ENCODE measurements around the gene RNF25. TPM values are rescaled to one million over a fixed set of nuclear protein-coding genes. Genes with fewer than 3 reads are reported as not detected.
A peak's percentile ranks its signal among the peaks of the same experiment; 100 is the strongest.

RNF25 gene
- total RNA-seq, 1 donor from 2014 or later = 44.7 TPM

- peak overlapping the region; percentile 86 for H3K27ac Mint-ChIP-seq (ENCODE audit: unreplicated experiment)
- FAIRE-seq = no peak
- H3K79me2 ChIP-seq (ENCODE audit: insufficient read depth, low read length) = peaks cover 45% of the 10 kb centered on the region
Measured at GRCh38 chr2:218711550-218711929, 39.7 kb upstream of the RNF25 start.

GRCh38 chr2:218710687-218711549, 39.1 kb upstream of the RNF25 start, which contains the start of gene TTLL4:
TSS of gene TTLL4 (plus strand) at chr2:218710835. CDS start at chr2:218737677, 26,842 bp downstream.
- H3K4me1 ChIP-seq (ENCODE audit: insufficient read depth, low read length) = no peaks in the 10 kb centered on the region
- peak within 1 kb of the TSS; percentile 86 for H3K27ac Mint-ChIP-seq (ENCODE audit: unreplicated experiment)
- peaks cover 6% of the 10 kb centered on the region for H3K36me3 Mint-ChIP-seq (ENCODE audit: low read depth, unreplicated experiment)
- TF ChIP-seq EZH2 (IDR thresholded peaks at IDR 0.05; ENCODE audit: insufficient read depth, low read length) (no peak), CTCF (IDR thresholded peaks at IDR 0.05; ENCODE audit: insufficient read depth, low read depth, low read length) (peak; percentile 41)
- no peaks in the 10 kb centered on the region for H3K9me3 Mint-ChIP-seq (ENCODE audit: unreplicated experiment)
- DNase-seq (ENCODE audit: low read depth) = peak; percentile 79
- H3K4me1 Mint-ChIP-seq (ENCODE audit: low read depth, unreplicated experiment) = peaks cover 6% of the 10 kb centered on the region
- H3K27me3 Mint-ChIP-seq (ENCODE audit: low read depth, unreplicated experiment) = no peaks in the 10 kb centered on the region
- H3K4me2 ChIP-seq (ENCODE audit: low read length) = peak within 1 kb of the TSS; percentile 88
- peak within 1 kb of the TSS; percentile 82 for H3K4me3 ChIP-seq (ENCODE audit: insufficient read depth, low read depth, low read length)
- FAIRE-seq = peak; percentile 37
- peak within 1 kb of the TSS; percentile 77 for H3K27ac ChIP-seq (ENCODE audit: low read depth, low read length)
- no peaks in the 10 kb centered on the region for H3K36me3 ChIP-seq (ENCODE audit: insufficient read depth, low read length)
- H4K20me1 ChIP-seq (ENCODE audit: insufficient read depth, low read length) = peaks cover 13% of the 10 kb centered on the region
- H2AFZ ChIP-seq (ENCODE audit: low read depth, low read length) = peak within 1 kb of the TSS; percentile 83
- no peaks in the 10 kb centered on the region for H3K9me3 ChIP-seq (ENCODE audit: insufficient read depth, low read depth, low read length)
- H3K9ac ChIP-seq (ENCODE audit: low read length) = peak within 1 kb of the TSS; percentile 89
- peak within 1 kb of the TSS; percentile 98 for H3K4me3 Mint-ChIP-seq (ENCODE audit: unreplicated experiment)
- H3K79me2 ChIP-seq (ENCODE audit: insufficient read depth, low read length) = peaks cover 44% of the 10 kb centered on the region
- H3K27me3 ChIP-seq (ENCODE audit: insufficient read depth, low read length) = no peaks in the 10 kb centered on the region

More at GRCh38 chr2:218711550-218711929, 39.7 kb upstream of the RNF25 start:
- peak overlapping the region; percentile 77 for H3K27ac ChIP-seq (ENCODE audit: low read depth, low read length)
- Mint-ChIP-seq H3K4me1 (ENCODE audit: low read depth, unreplicated experiment) (peaks cover 6% of the 10 kb centered on the region), H3K36me3 (ENCODE audit: low read depth, unreplicated experiment) (peaks cover 7% of the 10 kb centered on the region), H3K27me3 (ENCODE audit: low read depth, unreplicated experiment) (no peaks in the 10 kb centered on the region), H3K9me3 (ENCODE audit: unreplicated experiment) (no peaks in the 10 kb centered on the region), H3K4me3 (ENCODE audit: unreplicated experiment) (peak overlapping the region; percentile 98)
- TF ChIP-seq CTCF (IDR thresholded peaks at IDR 0.05; ENCODE audit: insufficient read depth, low read depth, low read length) (no peak), EZH2 (IDR thresholded peaks at IDR 0.05; ENCODE audit: insufficient read depth, low read length) (no peak)
- H3K36me3 ChIP-seq (ENCODE audit: insufficient read depth, low read length) = no peaks in the 10 kb centered on the region
- no peaks in the 10 kb centered on the region for H3K9me3 ChIP-seq (ENCODE audit: insufficient read depth, low read depth, low read length)
- DNase-seq (ENCODE audit: low read depth) = peak; percentile 65
- H2AFZ ChIP-seq (ENCODE audit: low read depth, low read length) = peak overlapping the region; percentile 79
- H3K27me3 ChIP-seq (ENCODE audit: insufficient read depth, low read length) = no peaks in the 10 kb centered on the region
- H4K20me1 ChIP-seq (ENCODE audit: insufficient read depth, low read length) = peaks cover 13% of the 10 kb centered on the region
- H3K4me2 ChIP-seq (ENCODE audit: low read length) = peak overlapping the region; percentile 88
- peak overlapping the region; percentile 82 for H3K4me3 ChIP-seq (ENCODE audit: insufficient read depth, low read depth, low read length)
- no peaks in the 10 kb centered on the region for H3K4me1 ChIP-seq (ENCODE audit: insufficient read depth, low read length)
- H3K9ac ChIP-seq (ENCODE audit: low read length) = peak overlapping the region; percentile 89

GRCh38 chr2:218710334-218710686, 38.5 kb upstream of the RNF25 start:
- no peaks in the 10 kb centered on the region for H3K9me3 Mint-ChIP-seq (ENCODE audit: unreplicated experiment)
- peaks cover 6% of the 10 kb centered on the region for H3K4me1 Mint-ChIP-seq (ENCODE audit: low read depth, unreplicated experiment)
- no peaks in the 10 kb centered on the region for H3K27me3 ChIP-seq (ENCODE audit: insufficient read depth, low read length)
- peak overlapping the region; percentile 88 for H3K4me2 ChIP-seq (ENCODE audit: low read length)
- peaks cover 40% of the 10 kb centered on the region for H3K79me2 ChIP-seq (ENCODE audit: insufficient read depth, low read length)
- H3K36me3 ChIP-seq (ENCODE audit: insufficient read depth, low read length) = no peaks in the 10 kb centered on the region
- peaks cover 12% of the 10 kb centered on the region for H4K20me1 ChIP-seq (ENCODE audit: insufficient read depth, low read length)
- no peak for FAIRE-seq
- H3K9ac ChIP-seq (ENCODE audit: low read length) = peak overlapping the region; percentile 23
- peak overlapping the region; percentile 82 for H3K4me3 ChIP-seq (ENCODE audit: insufficient read depth, low read depth, low read length)
- no peak for TF ChIP-seq EZH2 (IDR thresholded peaks at IDR 0.05; ENCODE audit: insufficient read depth, low read length)
- TF ChIP-seq CTCF (IDR thresholded peaks at IDR 0.05; ENCODE audit: insufficient read depth, low read depth, low read length) = no peak
- H3K27ac Mint-ChIP-seq (ENCODE audit: unreplicated experiment) = peak overlapping the region; percentile 53
- peak overlapping the region; percentile 83 for H2AFZ ChIP-seq (ENCODE audit: low read depth, low read length)
- H3K9me3 ChIP-seq (ENCODE audit: insufficient read depth, low read depth, low read length) = no peaks in the 10 kb centered on the region
- H3K4me3 Mint-ChIP-seq (ENCODE audit: unreplicated experiment) = peak overlapping the region; percentile 98
- no peaks in the 10 kb centered on the region for H3K4me1 ChIP-seq (ENCODE audit: insufficient read depth, low read length)
- peaks cover 4% of the 10 kb centered on the region for H3K36me3 Mint-ChIP-seq (ENCODE audit: low read depth, unreplicated experiment)
- DNase-seq (ENCODE audit: low read depth) = no peak
- H3K27me3 Mint-ChIP-seq (ENCODE audit: low read depth, unreplicated experiment) = no peaks in the 10 kb centered on the region
- H3K27ac ChIP-seq (ENCODE audit: low read depth, low read length) = no peak overlapping the region
